PC-3 (cell line): ENCODE measurements around the gene RDH12. TPM values are rescaled to one million over a fixed set of nuclear protein-coding genes. Genes with fewer than 3 reads are reported as not detected.

Experiments used
- ATAC-seq: fragments of 200-7000 bp; cut with Tn5 transposase; 2 replicates; pipeline ENCODE4 v1.9.1; 2020; ENCODE audit warnings: mild to moderate bottlenecking, moderate library complexity
- BruUV-seq: library from RNA; stranded (reverse); fragments of 400-500 nt; replicated peaks from 2 replicates; lab custom pipeline; 2021; lab: Mats Ljungman, UMichigan
- CTCF ChIA-PET: fragments of 300-600 bp; sonication (Branson Sonifier 250); formaldehyde crosslinking; loops from one replicate; lab custom pipeline; 2022; ENCODE audit warnings: antibody characterized with exemption; lab: Charles Lee
- POLR2A ChIA-PET: fragments of 300-600 bp; sonication (Branson Sonifier 250); formaldehyde crosslinking; loops from one replicate; lab custom pipeline; 2022; ENCODE audit warnings: antibody characterized with exemption; ENCODE audit not compliant: unreplicated experiment; lab: Charles Lee
- DNase-seq: peaks from one replicate; pipeline ENCODE4 v3.0.0-alpha.2; 2015
- H2AFZ ChIP-seq: fragments of 300-600 bp; sonication (generic); 2 replicates; pipeline ENCODE4 v1.6.0; 2016; ENCODE audit warnings: antibody characterized with exemption, low read length
- H3F3A ChIP-seq: fragments of 300-600 bp; sonication (generic); one replicate; pipeline ENCODE4 v1.6.0; 2017; ENCODE audit warnings: antibody characterized with exemption, low read length, control low read depth, mild to moderate bottlenecking; ENCODE audit not compliant: unreplicated experiment
- H3K27ac ChIP-seq: fragments of 300-600 bp; sonication (generic); 2 replicates; pipeline ENCODE4 v1.5.1; 2016; ENCODE audit warnings: mild to moderate bottlenecking, low read length
- H3K27me3 ChIP-seq: fragments of 300-600 bp; sonication (generic); 2 replicates; pipeline ENCODE4 v1.6.1; 2016; ENCODE audit warnings: low read length, mixed read lengths
- H3K36me3 ChIP-seq: fragments of 300-600 bp; sonication (generic); 2 replicates; pipeline ENCODE4 v1.6.1; 2016; ENCODE audit warnings: low read depth, mixed run types, low read length, mixed read lengths
- H3K4me1 ChIP-seq: fragments of 300-600 bp; sonication (generic); 2 replicates; pipeline ENCODE4 v1.5.1; 2016; ENCODE audit warnings: low read length; ENCODE audit not compliant: insufficient read depth
- H3K4me2 ChIP-seq: fragments of 300-600 bp; sonication (generic); 2 replicates; pipeline ENCODE4 v1.6.0; 2016; ENCODE audit warnings: low read length
- H3K4me3 ChIP-seq: fragments of 300-600 bp; sonication (generic); 2 replicates; pipeline ENCODE4 v1.5.1; 2016; ENCODE audit warnings: mild to moderate bottlenecking, low read length, mixed read lengths
- H3K79me2 ChIP-seq: fragments of 300-600 bp; sonication (generic); 2 replicates; pipeline ENCODE4 v1.6.1; 2017; ENCODE audit warnings: low read length, mixed read lengths
- H3K9ac ChIP-seq: fragments of 300-600 bp; sonication (generic); 2 replicates; pipeline ENCODE4 v1.6.0; 2016; ENCODE audit warnings: mild to moderate bottlenecking, low read length
- H3K9me2 ChIP-seq: fragments of 300-600 bp; sonication (generic); replicated peaks from 2 replicates; pipeline ENCODE4 v1.6.1; 2016; ENCODE audit warnings: mixed run types, low read length, mixed read lengths
- H3K9me3 ChIP-seq: fragments of 300-600 bp; sonication (generic); 2 replicates; pipeline ENCODE4 v1.6.1; 2016; ENCODE audit warnings: low read length, mixed read lengths
- H4K20me1 ChIP-seq: fragments of 300-600 bp; sonication (generic); 2 replicates; pipeline ENCODE4 v1.6.1; 2016; ENCODE audit warnings: low read length, mixed read lengths
- CTCF ChIP-seq: fragments of 300-600 bp; sonication (generic); conservative IDR thresholded peaks from 2 replicates; pipeline ENCODE4 v1.5.1; 2017; ENCODE audit warnings: antibody characterized with exemption, low read depth, mild to moderate bottlenecking, low read length
- EZH2 ChIP-seq: fragments of 300-600 bp; sonication (generic); IDR thresholded peaks from one replicate; pipeline ENCODE4 v1.6.1; 2017; ENCODE audit warnings: antibody characterized with exemption, mild to moderate bottlenecking, low read length; ENCODE audit not compliant: unreplicated experiment
- EZH2phosphoT487 ChIP-seq: fragments of 300-600 bp; sonication (generic); IDR thresholded peaks from 2 replicates; pipeline ENCODE4 v1.6.1; 2018; ENCODE audit warnings: mild to moderate bottlenecking, antibody characterized with exemption, low read length, borderline replicate concordance
- intact Hi-C: fragments of 100-400 bp; cut with micrococcal nuclease; formaldehyde crosslinking; loops from 2 replicates; pipeline ENCODE4 v1.9.0; 2023
- total RNA-seq: library from RNA; depleted of rRNA; stranded (reverse); fragments of >200 nt; gene quantifications from 2 replicates; pipeline ENCODE4 v1.2.3, GENCODE V29; 2014

The RDH12 gene
- total RNA-seq, 1 experiment from 2014 or later: not detected

- Histone ChIP-seq H4K20me1 (peaks cover 28% of the 10 kb centered on the region), H3K4me3 (no peak overlapping the region), H3K9me2 (no peaks in the 10 kb centered on the region), H3K27me3 (no peaks in the 10 kb centered on the region), H3K36me3 (peaks cover 65% of the 10 kb centered on the region), H3K4me1 (peaks cover 16% of the 10 kb centered on the region), H3K9ac (no peak overlapping the region), H3F3A (no peaks in the 10 kb centered on the region), H3K27ac (no peak overlapping the region), H3K4me2 (no peak overlapping the region), H3K79me2 (peaks cover 42% of the 10 kb centered on the region), H3K9me3 (no peaks in the 10 kb centered on the region), H2AFZ (no peak overlapping the region)
- no TSS peak for BruUV-seq
- no peak for TF ChIP-seq EZH2phosphoT487
- no peak for TF ChIP-seq EZH2
- no peak for TF ChIP-seq CTCF
- POLR2A ChIA-PET: no interaction called here
- ATAC-seq (no peak), DNase-seq (no peak)
- CTCF ChIA-PET: no interaction called here
- intact Hi-C loops: no loop called here
These were observed 11.7 kb upstream of the RDH12 start for GRCh38 chr14:67690011-67690410.

- peak; percentile 89 for ATAC-seq
- POLR2A ChIA-PET: interaction anchor here (1.0 to 1.4 kb wide), 3 partner anchors 10 to 27 kb away, joined by 3 to 8 read pairs (median 3); no protein-coding TSS in a partner anchor
These were observed 6.8 kb upstream of the RDH12 start for GRCh38 chr14:67694791-67695393.

More at GRCh38 chr14:67694791-67695393, 6.8 kb upstream of the RDH12 start:
- TSS peak; percentile 100 for BruUV-seq
- intact Hi-C loops: loop anchor here (1.0 kb wide), 3 partner anchors 21 to 336 kb away; partner anchors contain the start of genes ARG2, ATP6V1D and VTI1B
- Histone ChIP-seq H3K9me3 (no peaks in the 10 kb centered on the region), H3K36me3 (peaks cover 29% of the 10 kb centered on the region), H3K27me3 (no peaks in the 10 kb centered on the region), H3K9ac (peak overlapping the region; percentile 96), H3K9me2 (no peaks in the 10 kb centered on the region), H3K4me3 (peak overlapping the region; percentile 97), H3K27ac (peak overlapping the region; percentile 93), H3K79me2 (peaks cover 48% of the 10 kb centered on the region), H2AFZ (peak overlapping the region; percentile 82), H3F3A (no peaks in the 10 kb centered on the region), H3K4me2 (peak overlapping the region; percentile 98), H3K4me1 (peaks cover 16% of the 10 kb centered on the region), H4K20me1 (peaks cover 27% of the 10 kb centered on the region)
- peak; percentile 96 for DNase-seq
- CTCF ChIA-PET: interaction anchor here (0.7 to 1.4 kb wide), 4 partner anchors 9 to 124 kb away, joined by 3 to 11 read pairs (median 8); partner anchors contain the start of gene ARG2
- TF ChIP-seq EZH2phosphoT487 (no peak), CTCF (no peak), EZH2 (no peak)
